ENCODE data around the gene SPACA7.

The SPACA7 gene

GRCh38 chr13:112376050-112376681 is at the start of gene SPACA7:
TSS of gene SPACA7 (plus strand) at chr13:112376355. CDS start at chr13:112376386, 31 bp downstream.
- no peak for DNase-seq (ENCODE audit: low read depth in 2 of 2)

GRCh38 chr13:112326821-112327370 is 49.3 kb upstream of the SPACA7 start:
- no peak for DNase-seq (ENCODE audit: low read depth in 2 of 2)

- no peak for DNase-seq (ENCODE audit: low read depth in 2 of 2)
These were observed 47.2 kb upstream of the SPACA7 start for GRCh38 chr13:112328936-112329335.

- DNase-seq (ENCODE audit: low read depth in 2 of 2), result no peak
These were observed 46.8 kb upstream of the SPACA7 start for GRCh38 chr13:112329376-112329775.

- DNase-seq (ENCODE audit: low read depth in 2 of 2), result no peak
These were observed 46.1 kb upstream of the SPACA7 start for GRCh38 chr13:112330066-112330465.

- DNase-seq (ENCODE audit: low read depth in 2 of 2), result no peak
These were observed 45.4 kb upstream of the SPACA7 start for GRCh38 chr13:112330479-112331381.

GRCh38 chr13:112331675-112332074 is 44.5 kb upstream of the SPACA7 start:
- no peak for DNase-seq (ENCODE audit: low read depth in 2 of 2)

- no peak for DNase-seq (ENCODE audit: low read depth in 2 of 2)
These were observed 43.4 kb upstream of the SPACA7 start for GRCh38 chr13:112332727-112333126.

- no peak for DNase-seq (ENCODE audit: low read depth in 2 of 2)
These were observed 42.2 kb upstream of the SPACA7 start for GRCh38 chr13:112333756-112334543.

GRCh38 chr13:112335135-112335534 is 41.0 kb upstream of the SPACA7 start:
- DNase-seq (ENCODE audit: low read depth in 2 of 2), result no peak

GRCh38 chr13:112341446-112341845 is 34.7 kb upstream of the SPACA7 start:
- no peak for DNase-seq (ENCODE audit: low read depth in 2 of 2)

- no peak for DNase-seq (ENCODE audit: low read depth in 2 of 2)
These were observed 34.0 kb upstream of the SPACA7 start for GRCh38 chr13:112341976-112342735.

GRCh38 chr13:112342841-112343361 is 33.3 kb upstream of the SPACA7 start:
- no peak for DNase-seq (ENCODE audit: low read depth in 2 of 2)

- DNase-seq (ENCODE audit: low read depth in 2 of 2), result no peak
These were observed 32.6 kb upstream of the SPACA7 start for GRCh38 chr13:112343591-112343990.

- DNase-seq (ENCODE audit: low read depth in 2 of 2), result no peak
These were observed 30.4 kb upstream of the SPACA7 start for GRCh38 chr13:112345826-112346172.

GRCh38 chr13:112346173-112346898 is 29.8 kb upstream of the SPACA7 start:
- no peak for DNase-seq (ENCODE audit: low read depth in 2 of 2)

- DNase-seq (ENCODE audit: low read depth in 2 of 2), result no peak
These were observed 29.3 kb upstream of the SPACA7 start for GRCh38 chr13:112346899-112347229.

- no peak for DNase-seq (ENCODE audit: low read depth in 2 of 2)
These were observed 28.2 kb upstream of the SPACA7 start for GRCh38 chr13:112347986-112348385.

GRCh38 chr13:112348642-112349345 is 27.4 kb upstream of the SPACA7 start:
- no peak for DNase-seq (ENCODE audit: low read depth in 2 of 2)

GRCh38 chr13:112349681-112350080 is 26.5 kb upstream of the SPACA7 start:
- no peak for DNase-seq (ENCODE audit: low read depth in 2 of 2)

Data from stimulated activated CD8-positive, alpha-beta memory T cell treated with anti-CD3 and anti-CD28 coated beads, Interleukin-7, amount 100 ng/mL, for 4 hours (primary cell).